HG02840 (cell line): ENCODE results near the gene REEP1.
"Not testable (repeated sequence)": the region's sequence is repeated elsewhere in the genome, so short reads cannot be mapped to it uniquely, and the experiment has no call there.

Experiments used
- ATAC-seq: cut with Tn5 transposase; IDR thresholded peaks from one replicate; pipeline ENCODE4 v1.9.1; 2021; ENCODE audit warnings: mild to moderate bottlenecking, moderate library complexity, moderate number of reproducible peaks; ENCODE audit not compliant: unreplicated experiment, low FRiP score

The REEP1 gene

DNA sequence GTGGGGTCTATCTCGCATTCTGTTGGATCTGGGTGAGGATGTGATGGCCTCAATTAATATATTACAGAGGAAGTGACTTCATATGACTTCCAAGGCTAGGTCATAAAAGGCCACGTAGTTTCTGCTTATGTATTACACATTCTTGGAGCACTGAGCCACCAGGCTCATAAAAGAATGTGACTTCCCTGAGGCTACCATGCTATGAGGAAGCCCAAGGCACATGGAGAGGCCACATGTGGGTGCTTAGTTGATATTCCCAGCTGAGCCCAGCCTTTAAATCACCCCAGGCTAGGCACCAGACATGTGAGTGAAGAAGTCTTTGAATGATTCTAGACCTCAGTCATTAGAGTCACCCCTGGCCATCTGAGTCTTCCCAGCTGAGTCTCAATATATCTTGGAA lies 13.3 kb upstream of the REEP1 start:
- ATAC-seq, result no peak

- ATAC-seq, result no peak
Observed at GRCh38 chr2:86347401-86347800, 10.0 kb upstream of the REEP1 start.

DNA sequence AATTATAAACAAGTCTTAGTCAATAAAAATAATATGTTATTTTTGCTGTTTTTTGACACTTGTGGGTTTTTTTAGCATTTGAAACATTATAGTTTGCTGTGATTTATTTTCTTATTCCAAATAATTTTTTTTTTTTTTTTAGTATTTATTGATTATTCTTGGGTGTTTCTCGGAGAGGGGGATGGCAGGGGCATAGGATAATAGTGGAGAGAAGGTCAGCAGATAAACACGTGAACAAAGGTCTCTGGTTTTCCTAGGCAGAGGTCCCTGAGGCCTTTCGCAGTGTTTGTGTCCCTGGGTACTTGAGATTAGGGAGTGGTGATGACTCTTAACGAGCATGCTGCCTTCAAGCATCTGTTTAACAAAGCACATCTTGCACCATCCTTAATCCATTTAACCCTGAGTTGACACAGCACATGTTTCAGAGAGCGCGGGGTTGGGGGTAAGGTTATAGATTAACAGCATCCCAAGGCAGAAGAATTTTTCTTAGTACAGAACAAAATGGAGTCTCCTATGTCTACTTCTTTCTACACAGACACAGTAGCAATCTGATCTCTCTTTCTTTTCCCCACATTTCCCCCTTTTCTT lies 8.5 kb upstream of the REEP1 start:
- not testable (repeated sequence) for ATAC-seq

DNA sequence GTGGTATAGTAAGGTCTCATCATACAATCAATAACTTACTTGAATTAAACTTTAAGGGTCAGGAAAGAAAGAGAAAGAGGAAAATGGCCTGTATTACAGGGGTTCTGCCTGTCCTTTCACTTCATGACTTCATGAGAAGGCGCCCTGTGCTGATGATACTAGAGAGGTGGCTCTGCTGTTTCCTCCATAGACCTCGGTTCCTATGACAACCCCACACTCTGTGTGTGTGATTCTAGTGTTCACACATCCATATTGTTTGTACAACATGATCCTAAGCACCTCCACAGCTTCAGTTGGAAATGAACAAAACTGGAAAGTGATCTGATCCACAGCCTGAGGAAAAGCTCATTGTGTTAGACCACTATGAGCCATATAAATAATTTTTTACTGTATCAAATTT lies 7.0 kb upstream of the REEP1 start:
- ATAC-seq, result no peak

- no peak for ATAC-seq
Observed at GRCh38 chr2:86342488-86342887, 5.1 kb upstream of the REEP1 start.

DNA sequence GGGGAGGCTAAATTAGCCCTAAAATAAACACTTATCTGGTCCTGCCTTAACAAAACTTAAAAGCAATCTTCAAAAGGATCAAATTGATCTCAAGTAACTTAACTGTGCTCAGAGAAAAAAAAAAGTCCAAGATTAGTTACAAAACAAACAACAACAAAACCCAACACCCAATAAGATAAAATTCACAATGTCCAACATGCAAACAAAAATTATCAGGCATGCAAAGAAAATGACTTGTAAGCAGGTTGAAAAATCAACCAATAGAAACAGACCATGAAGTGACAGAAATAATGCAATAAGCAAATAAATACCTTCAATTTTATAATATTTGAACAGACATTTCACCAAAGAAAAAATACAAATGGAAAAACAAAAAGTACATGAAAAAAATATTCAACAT lies 4.0 kb upstream of the REEP1 start:
- ATAC-seq, result no peak

DNA sequence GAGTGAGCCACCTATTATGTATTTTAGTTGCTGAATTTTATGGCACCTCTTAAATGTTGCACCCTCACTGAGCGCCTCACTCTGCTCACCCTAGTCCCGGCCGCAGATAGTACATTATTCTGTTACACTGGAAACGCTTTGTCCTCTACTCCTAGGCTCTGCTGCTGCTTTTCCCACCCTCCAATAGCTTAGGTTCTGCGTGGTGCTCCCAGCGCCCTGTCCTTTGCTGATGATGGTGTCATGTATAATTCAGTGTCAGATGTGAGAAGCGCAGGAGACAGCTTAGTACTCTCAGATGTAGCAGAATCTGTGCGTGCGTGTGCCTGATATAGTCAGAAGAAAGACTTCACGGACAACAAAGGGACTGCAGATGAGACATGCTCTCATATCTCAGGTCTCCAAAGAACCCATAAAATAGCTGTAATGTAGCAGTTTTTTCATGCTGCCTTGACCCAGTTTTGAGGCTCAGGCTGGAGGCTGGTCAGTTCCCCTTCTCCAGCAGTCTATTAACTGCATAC lies 1.4 kb upstream of the REEP1 start:
- no peak for ATAC-seq

GRCh38 chr2:86336675-86337243 lies 667 bp downstream of the REEP1 start:
- ATAC-seq, result no peak

GRCh38 chr2:86335865-86336674 lies 1.4 kb downstream of the REEP1 start:
- ATAC-seq, result no peak

DNA sequence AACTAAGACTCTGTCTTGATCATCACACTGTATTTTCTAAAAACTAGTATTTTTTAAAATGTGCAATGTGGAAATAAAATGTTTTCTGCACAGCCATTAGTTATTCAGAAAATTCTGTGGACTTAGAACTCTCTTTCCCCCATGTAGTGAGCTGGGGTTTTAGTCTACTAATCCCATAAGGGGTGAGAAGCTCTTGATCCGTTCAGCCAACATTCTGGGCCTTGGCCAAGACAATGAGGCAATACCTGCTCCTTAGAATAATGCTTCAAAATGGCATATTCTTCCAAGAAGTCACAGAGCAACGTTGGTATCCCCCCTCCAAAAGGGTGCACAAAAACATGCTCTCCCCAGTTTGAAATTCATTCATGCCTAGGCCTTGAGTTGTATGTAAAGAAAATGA lies 4.0 kb downstream of the REEP1 start:
- no peak for ATAC-seq

- no peak for ATAC-seq
Observed at GRCh38 chr2:86332654-86333053, 4.8 kb downstream of the REEP1 start.

DNA sequence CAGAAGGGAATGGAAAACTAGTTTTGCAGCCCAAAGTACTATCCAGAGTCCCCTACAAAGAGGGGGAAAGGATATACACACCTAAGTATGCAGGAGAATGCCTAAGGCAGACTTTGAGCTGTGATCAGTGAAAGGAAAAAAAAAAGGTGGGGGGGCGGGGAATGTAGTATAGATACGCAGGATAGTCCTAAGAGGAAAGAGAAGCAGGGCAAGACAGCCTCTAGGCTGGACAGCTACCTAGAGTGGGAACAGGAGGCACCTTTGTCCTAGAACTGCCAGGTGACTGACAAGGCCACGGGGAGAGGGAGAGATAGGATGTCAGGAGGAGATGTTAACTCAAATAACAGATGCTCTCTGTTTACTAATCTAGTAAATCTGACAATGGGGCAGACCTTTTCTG lies 6.0 kb downstream of the REEP1 start:
- no peak for ATAC-seq

DNA sequence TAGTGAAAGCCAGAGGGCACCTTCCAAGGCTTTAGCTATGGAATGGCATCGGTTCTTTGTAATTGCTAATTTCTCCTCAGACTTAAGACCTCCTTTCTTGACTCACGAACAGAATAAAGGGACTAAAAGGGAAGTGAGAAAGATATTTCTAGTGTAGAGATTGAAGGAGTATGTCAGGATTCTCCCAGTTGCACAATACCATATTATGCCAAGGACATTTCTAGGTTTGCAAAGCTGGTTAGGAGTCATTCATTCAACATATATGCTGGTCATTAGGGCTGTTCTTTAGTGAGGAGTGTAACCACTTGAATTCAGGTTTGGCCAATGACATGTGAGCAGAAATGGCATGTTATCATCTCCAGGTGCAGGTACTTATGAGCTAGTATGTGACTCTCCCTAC lies 7.4 kb downstream of the REEP1 start:
- ATAC-seq, result no peak

- ATAC-seq, result no peak
Observed at GRCh38 chr2:86323273-86324021, 14.0 kb downstream of the REEP1 start.

GRCh38 chr2:86319700-86320580 lies 17.5 kb downstream of the REEP1 start:
- ATAC-seq, result no peak

GRCh38 chr2:86315084-86315483 lies 22.3 kb downstream of the REEP1 start:
- no peak for ATAC-seq

GRCh38 chr2:86314125-86314524 lies 23.3 kb downstream of the REEP1 start:
- no peak for ATAC-seq

GRCh38 chr2:86313341-86313740 lies 24.1 kb downstream of the REEP1 start:
- ATAC-seq, result no peak

GRCh38 chr2:86311879-86312278 lies 25.5 kb downstream of the REEP1 start:
- no peak for ATAC-seq

DNA sequence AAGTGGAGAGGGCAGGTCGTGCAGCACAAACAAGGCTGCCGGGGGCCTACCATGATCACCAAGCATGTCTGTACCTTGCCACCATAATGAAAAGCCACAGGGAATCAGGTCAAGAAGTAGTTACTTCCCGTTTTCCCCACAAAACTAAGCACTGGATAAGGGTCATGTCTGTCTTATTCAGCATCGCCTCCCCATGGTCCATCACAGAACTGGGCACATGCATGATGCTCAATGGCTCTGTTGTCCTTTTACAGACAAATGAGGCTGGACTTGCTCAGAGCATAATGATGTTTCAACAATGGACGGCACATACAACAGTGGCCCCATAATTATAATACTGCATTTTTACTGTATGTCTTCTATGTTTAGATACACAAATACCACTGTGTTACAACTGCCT lies 27.5 kb downstream of the REEP1 start:
- ATAC-seq, result no peak
